SK-N-SH (cell line): ENCODE results near the gene MACROD2. TPM values are rescaled to one million over a fixed set of nuclear protein-coding genes. Genes with fewer than 3 reads are reported as not detected.

Experiments used
- CTCF ChIA-PET: fragments of 300-600, 350-600 bp; formaldehyde crosslinking; extraction: SDS; loops from one replicate; lab custom pipeline; 2021; lab: Yijun Ruan, JAX
- POLR2A ChIA-PET: fragments of 350-600 bp; sonication (Branson Sonifier 250); formaldehyde crosslinking; extraction: SDS; loops from one replicate; lab custom pipeline; 2020; ENCODE audit warnings: antibody characterized with exemption, inconsistent platforms; lab: Yijun Ruan, JAX
- DNase-seq: peaks from one replicate; pipeline ENCODE4 v3.0.0; 2012
- H2AFZ ChIP-seq: fragments of 200-600 bp; sonication (generic); 2 replicates; pipeline ENCODE4 v1.8.1; 2016; ENCODE audit warnings: antibody characterized with exemption, mild to moderate bottlenecking, low read depth
- H3F3A ChIP-seq: fragments of 200-600 bp; sonication (generic); replicated peaks from 2 replicates; pipeline ENCODE3; 2016; ENCODE audit warnings: antibody characterized with exemption, mild to moderate bottlenecking; ENCODE audit not compliant: insufficient read depth
- H3K27ac ChIP-seq, 2 experiments: fragments of 200-500 bp in 1 of 2; fragments of 200-600 bp in 1 of 2; sonication (Bioruptor generic) in 1 of 2; sonication (generic), shearing (Covaris generic) in 1 of 2; 2 replicates each; pipeline versions ENCODE4 v1.5.1 to v1.6.1; 2014 to 2016; ENCODE audit warnings: low read depth in 2 of 2, inconsistent platforms in 1 of 2, low read length in 1 of 2, mild to moderate bottlenecking in 1 of 2, mixed read lengths in 1 of 2
- H3K27me3 ChIP-seq: fragments of 200-600 bp; sonication (generic), shearing (Covaris generic); 2 replicates; pipeline ENCODE4 v1.6.1; 2016; ENCODE audit warnings: mixed run types; ENCODE audit not compliant: insufficient read depth
- H3K36me3 ChIP-seq, 2 experiments: fragments of 200-500 bp in 1 of 2; fragments of 200-600 bp in 1 of 2; sonication (Bioruptor generic) in 1 of 2; sonication (generic) in 1 of 2; replicated peaks in 1 of 2; 2 replicates each; pipeline versions ENCODE3 to v1.5.1; 2014 to 2016; ENCODE audit warnings: low read length in 1 of 2, mild to moderate bottlenecking in 1 of 2; ENCODE audit not compliant: insufficient read depth in 2 of 2, control insufficient read depth in 1 of 2
- H3K4me1 ChIP-seq, 2 experiments: fragments of 200-500 bp in 1 of 2; fragments of 200-600 bp in 1 of 2; sonication (Bioruptor generic) in 1 of 2; sonication (generic), shearing (Covaris generic) in 1 of 2; 2 replicates each; pipeline versions ENCODE4 v1.5.1 to v1.6.1; 2014 to 2016; ENCODE audit warnings: low read depth in 1 of 2, low read length in 1 of 2, mixed run types in 1 of 2; ENCODE audit not compliant: insufficient read depth in 2 of 2, control insufficient read depth in 1 of 2
- H3K4me2 ChIP-seq: fragments of 200-600 bp; sonication (generic), shearing (Covaris generic); 2 replicates; pipeline ENCODE4 v1.6.1; 2017; ENCODE audit warnings: mixed run types
- H3K4me3 ChIP-seq, 2 experiments: fragments of 200-500 bp in 1 of 2; fragments of 200-600 bp in 1 of 2; sonication (Bioruptor generic) in 1 of 2; sonication (generic), shearing (Covaris generic) in 1 of 2; 2 replicates each; pipeline versions ENCODE4 v1.5.1 to v1.8.1; 2014 to 2016; ENCODE audit warnings: low read depth in 2 of 2, inconsistent platforms in 1 of 2, low read length in 1 of 2, mild to moderate bottlenecking in 1 of 2, mixed read lengths in 1 of 2, moderate library complexity in 1 of 2
- H3K79me2 ChIP-seq: fragments of 200-600 bp; sonication (generic); 2 replicates; pipeline ENCODE4 v1.8.1; 2017; ENCODE audit warnings: mild to moderate bottlenecking; ENCODE audit not compliant: insufficient read depth
- H3K9ac ChIP-seq: fragments of 200-600 bp; sonication (generic); 2 replicates; pipeline ENCODE4 v1.6.1; 2017; ENCODE audit warnings: mixed run types
- H3K9me2 ChIP-seq: fragments of 200-600 bp; sonication (generic); 2 replicates; pipeline ENCODE4 v1.6.1; 2017; ENCODE audit warnings: mixed run types
- H3K9me3 ChIP-seq: fragments of 200-600 bp; sonication (generic); 2 replicates; pipeline ENCODE4 v1.6.1; 2017; ENCODE audit warnings: mixed run types, mild to moderate bottlenecking, moderate library complexity
- H4K20me1 ChIP-seq: fragments of 200-600 bp; sonication (generic); 2 replicates; pipeline ENCODE4 v1.6.1; 2017; ENCODE audit warnings: mild to moderate bottlenecking, mixed run types; ENCODE audit not compliant: insufficient read depth
- CHD2 ChIP-seq: fragments of 150-350 bp; IDR thresholded peaks from 2 replicates; pipeline ENCODE4 v1.6.1; 2018; ENCODE audit warnings: low read length; ENCODE audit not compliant: partially characterized antibody
- EP300 ChIP-seq, 2 experiments: IDR thresholded peaks; 2 replicates each; pipeline versions ENCODE4 v1.4.0 to v1.6.1; 2012; ENCODE audit warnings: borderline replicate concordance in 1 of 2, low read depth in 1 of 2, low read length in 1 of 2
- EZH2phosphoT487 ChIP-seq: fragments of 200-600 bp; sonication (generic); IDR thresholded peaks from 2 replicates; pipeline ENCODE4 v1.6.1; 2017; ENCODE audit warnings: low read depth, mixed run types, mild to moderate bottlenecking, antibody characterized with exemption, moderate library complexity, borderline replicate concordance
- GATA2 ChIP-seq: sonication (generic); formaldehyde crosslinking; IDR thresholded peaks from 2 replicates; pipeline ENCODE4 v1.5.0; 2020; ENCODE audit warnings: mild to moderate bottlenecking, missing genetic modification reagents
- IRF3 ChIP-seq: fragments of 150-350 bp; IDR thresholded peaks from 2 replicates; pipeline ENCODE4 v1.6.1; 2016; ENCODE audit warnings: mild to moderate bottlenecking, low read depth, low read length
- JUND ChIP-seq: IDR thresholded peaks from 2 replicates; pipeline ENCODE4 v1.4.0; 2012
- MAX ChIP-seq: IDR thresholded peaks from 2 replicates; pipeline ENCODE4 v1.4.0; 2012; ENCODE audit warnings: low read depth
- MXI1 ChIP-seq: IDR thresholded peaks from 2 replicates; pipeline ENCODE4 v1.6.1; 2012; ENCODE audit warnings: mild to moderate bottlenecking, low read depth, low read length, improper control_type of control experiment
- NFIC ChIP-seq: IDR thresholded peaks from 2 replicates; pipeline ENCODE4 v1.4.0; 2012; ENCODE audit warnings: borderline replicate concordance
- PBX3 ChIP-seq: IDR thresholded peaks from 2 replicates; pipeline ENCODE4; 2012
- RAD21 ChIP-seq: IDR thresholded peaks from 2 replicates; pipeline ENCODE4 v1.6.1; 2012; ENCODE audit warnings: mild to moderate bottlenecking, low read length
- RCOR1 ChIP-seq: fragments of 150-350 bp; IDR thresholded peaks from 2 replicates; pipeline ENCODE4 v1.6.1; 2017; ENCODE audit warnings: antibody characterized with exemption, low read length
- REST ChIP-seq: IDR thresholded peaks from 2 replicates; pipeline ENCODE4 v1.6.1; 2012; ENCODE audit warnings: mild to moderate bottlenecking, low read depth, low read length, moderate library complexity
- SMC3 ChIP-seq: IDR thresholded peaks from 2 replicates; pipeline ENCODE4 v1.6.1; 2012; ENCODE audit warnings: low read depth, low read length, improper control_type of control experiment
- USF1 ChIP-seq: IDR thresholded peaks from 2 replicates; pipeline ENCODE4 v1.4.0; 2012; ENCODE audit warnings: low read depth, borderline replicate concordance
- WGBS: methylation state at CpG from one replicate; pipeline ENCODE4 v1.1.6; 2017; ENCODE audit warnings: low lambda C conversion rate; 5-methylcytosine and 5-hydroxymethylcytosine counted together
- polyA plus RNA-seq, 3 experiments: library from polyadenylated mRNA; depleted of rRNA; stranded (reverse); fragments of >200 nt; gene quantifications; 2 replicates each; pipeline ENCODE4 v1.2.3, GENCODE V29; 2012

The MACROD2 gene
- polyA plus RNA-seq, 1 of the 3 experiments (the other 2 are of a cell fraction): 0.33 TPM

- TF ChIP-seq REST (no peak), CHD2 (peak; percentile 42), MXI1 (peak; percentile 67; the same call in 1 of the 2 replicates), JUND (no peak; the same call in 1 of the 2 replicates), USF1 (no peak), GATA2 (CRISPR knock-in tag) (peak; percentile 79), NFIC (peak; percentile 92), RCOR1 (peak; percentile 90), RAD21 (no peak; the same call in none of the 2 replicates), MAX (no peak), EZH2phosphoT487 (no peak)
- TF ChIP-seq, all 33 proteins: peak for 9
Measured at GRCh38 chr20:14888134-14888533, 892.8 kb downstream of the MACROD2 start (continued).

GRCh38 chr20:14889496-14890255 lies 894.4 kb downstream of the MACROD2 start:
- ChIA-PET CTCF (interaction anchor here (0.6 to 3.6 kb wide), 5 partner anchors 22 to 556 kb away, joined by 3 to 12 read pairs (median 3); partner anchors contain the start of gene FLRT3), POLR2A (no interaction called here)
- Histone ChIP-seq H3K4me3 (no peak overlapping the region), H3K9me2 (no peaks in the 10 kb centered on the region), H3F3A (no peaks in the 10 kb centered on the region), H3K4me1 (peaks cover 12 to 20% of the 10 kb centered on the region in 2 experiments; a peak in 3 of 4 replicates), H3K27ac (peak overlapping the region; percentile 2 to 89; a peak in 2 of 4 replicates), H2AFZ (no peak overlapping the region), H3K36me3 (no peaks in the 10 kb centered on the region), H3K4me2 (no peak overlapping the region), H4K20me1 (no peaks in the 10 kb centered on the region), H3K9me3 (no peaks in the 10 kb centered on the region), H3K9ac (no peak overlapping the region), H3K27me3 (no peaks in the 10 kb centered on the region), H3K79me2 (no peaks in the 10 kb centered on the region)
- 78% methylated on average over 5 of the region's 5 CpGs for WGBS
- peak; percentile 4 for DNase-seq
- TF ChIP-seq GATA2 (CRISPR knock-in tag) (peak; percentile 37; the same call in 1 of the 2 replicates), EP300 (IDR thresholded peaks at IDR 0.05; ENCODE audit: borderline replicate concordance in 1 of 2, low read depth in 1 of 2, low read length in 1 of 2) (peak in 1 of 2 experiments; percentile 69; a peak in 2 of 4 replicates), SMC3 (no peak), IRF3 (no peak), PBX3 (no peak)
